Measurements from ENCODE around the gene IL17B. TPM values are rescaled to one million over a fixed set of nuclear protein-coding genes. Genes with fewer than 3 reads are reported as not detected.
"Not testable (repeated sequence)": the region's sequence is repeated elsewhere in the genome, so short reads cannot be mapped to it uniquely, and the experiment has no call there.

IL17B gene
- total RNA-seq, 1 experiment from 2014 or later, result not detected

- DNase-seq (ENCODE audit: low read depth), result peak; percentile 64
Measured at GRCh38 chr5:149403923-149404745, 25.0 kb upstream of the IL17B start.

GRCh38 chr5:149402291-149402690 lies 23.2 kb upstream of the IL17B start:
- no peak for DNase-seq (ENCODE audit: low read depth)

GRCh38 chr5:149401051-149401450 lies 22.0 kb upstream of the IL17B start:
- DNase-seq (ENCODE audit: low read depth), result no peak

- no peak for DNase-seq (ENCODE audit: low read depth)
Measured at GRCh38 chr5:149400304-149400703, 21.2 kb upstream of the IL17B start.

GRCh38 chr5:149399775-149400174 lies 20.7 kb upstream of the IL17B start:
- no peak for DNase-seq (ENCODE audit: low read depth)

- not testable (repeated sequence) for DNase-seq (ENCODE audit: low read depth)
Measured at GRCh38 chr5:149398747-149399266, 19.7 kb upstream of the IL17B start.

GRCh38 chr5:149397530-149397929 lies 18.4 kb upstream of the IL17B start:
- DNase-seq (ENCODE audit: low read depth), result peak; percentile 17

- not testable (repeated sequence) for DNase-seq (ENCODE audit: low read depth)
Measured at GRCh38 chr5:149394996-149395395, 15.9 kb upstream of the IL17B start.

GRCh38 chr5:149392718-149393117 lies 13.6 kb upstream of the IL17B start:
- DNase-seq (ENCODE audit: low read depth), result peak; percentile 44

GRCh38 chr5:149391524-149391923 lies 12.4 kb upstream of the IL17B start:
- DNase-seq (ENCODE audit: low read depth), result no peak

GRCh38 chr5:149391076-149391475 lies 12.0 kb upstream of the IL17B start:
- not testable (repeated sequence) for DNase-seq (ENCODE audit: low read depth)

GRCh38 chr5:149389552-149390495 lies 10.7 kb upstream of the IL17B start:
- DNase-seq (ENCODE audit: low read depth), result no peak

- DNase-seq (ENCODE audit: low read depth), result no peak
Measured at GRCh38 chr5:149388498-149389190, 9.6 kb upstream of the IL17B start.

GRCh38 chr5:149387982-149388381 lies 8.9 kb upstream of the IL17B start:
- DNase-seq (ENCODE audit: low read depth), result no peak

- DNase-seq (ENCODE audit: low read depth), result no peak
Measured at GRCh38 chr5:149387081-149387631, 8.1 kb upstream of the IL17B start.

- no peak for DNase-seq (ENCODE audit: low read depth)
Measured at GRCh38 chr5:149386166-149386565, 7.1 kb upstream of the IL17B start.

- DNase-seq (ENCODE audit: low read depth), result no peak
Measured at GRCh38 chr5:149383399-149383798, 4.3 kb upstream of the IL17B start.

GRCh38 chr5:149382517-149383220 lies 3.6 kb upstream of the IL17B start:
- DNase-seq (ENCODE audit: low read depth), result no peak

- DNase-seq (ENCODE audit: low read depth), result peak; percentile 60
Measured at GRCh38 chr5:149381986-149382338, 2.9 kb upstream of the IL17B start.

- no peak for DNase-seq (ENCODE audit: low read depth)
Measured at GRCh38 chr5:149381261-149381985, 2.3 kb upstream of the IL17B start.

All from HT1080 (cell line).